ENCODE data around the gene NDRG2. TPM values are rescaled to one million over a fixed set of nuclear protein-coding genes. Genes with fewer than 3 reads are reported as not detected.

Gene NDRG2
- polyA plus RNA-seq, 4 donors, result 146 to 184 (median 175) TPM

DNA sequence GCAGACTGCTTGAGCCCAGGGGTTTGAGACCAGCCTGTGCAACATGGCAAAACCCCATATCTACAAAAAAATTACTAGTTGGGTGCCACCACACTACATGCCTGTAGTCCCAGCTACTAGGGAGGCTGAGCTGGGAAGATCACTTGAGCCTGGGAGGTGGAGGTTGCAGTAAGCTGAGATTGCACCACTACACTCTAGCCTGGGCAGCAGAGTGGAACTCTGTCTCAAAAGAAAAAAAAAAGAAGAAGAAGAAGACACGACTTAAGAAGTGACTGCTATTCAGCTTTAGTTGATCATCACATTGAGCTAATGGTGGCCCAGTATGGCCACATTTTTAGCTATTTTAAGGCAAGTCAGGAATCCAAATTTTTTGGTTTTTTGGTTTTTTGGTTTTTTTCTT, 44.0 kb downstream of the NDRG2 start:
- no peak for DNase-seq (ENCODE audit: low read depth in 4 of 4, low spot score in 3 of 4)

DNA sequence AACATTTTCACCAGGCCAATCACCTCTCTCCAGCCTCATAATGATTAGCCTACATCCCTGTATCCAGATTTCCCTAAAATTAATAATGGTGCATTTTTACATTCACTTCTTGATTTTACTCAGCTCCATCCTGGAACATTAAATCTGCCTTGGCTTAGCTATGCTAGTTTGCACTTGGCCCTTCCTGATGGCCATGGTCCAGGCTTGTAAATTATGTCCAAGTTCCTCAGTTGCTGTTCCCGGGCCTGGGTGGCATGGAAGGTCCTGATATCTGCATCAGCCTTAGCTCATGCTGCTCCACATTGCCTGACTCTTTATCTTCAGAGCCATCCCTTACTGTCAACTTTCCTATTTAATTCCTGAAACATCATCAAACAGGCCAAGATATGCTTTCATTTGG, 46.2 kb downstream of the NDRG2 start:
- no peak for DNase-seq (ENCODE audit: low read depth in 4 of 4, low spot score in 3 of 4)

DNA sequence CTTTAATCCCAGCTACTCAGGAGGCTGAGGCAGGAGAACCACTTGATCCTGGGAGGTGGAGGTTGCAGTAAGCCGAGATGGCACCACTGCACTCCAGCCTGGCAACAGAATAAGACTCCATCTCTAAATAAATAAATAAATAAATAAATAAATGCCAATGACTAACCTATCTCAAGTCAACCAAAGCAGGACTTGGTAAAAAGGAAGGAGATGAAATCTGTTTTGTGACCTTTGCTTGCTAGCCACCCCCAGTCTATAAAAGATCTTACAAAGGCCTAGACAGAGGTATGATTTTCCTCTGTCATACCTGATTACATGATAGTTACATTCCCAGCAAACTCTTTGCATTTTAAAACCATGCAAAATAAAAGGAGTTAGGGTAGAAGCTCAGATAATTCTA, 48.6 kb downstream of the NDRG2 start:
- DNase-seq (ENCODE audit: low read depth in 4 of 4, low spot score in 3 of 4), result no peak

DNA sequence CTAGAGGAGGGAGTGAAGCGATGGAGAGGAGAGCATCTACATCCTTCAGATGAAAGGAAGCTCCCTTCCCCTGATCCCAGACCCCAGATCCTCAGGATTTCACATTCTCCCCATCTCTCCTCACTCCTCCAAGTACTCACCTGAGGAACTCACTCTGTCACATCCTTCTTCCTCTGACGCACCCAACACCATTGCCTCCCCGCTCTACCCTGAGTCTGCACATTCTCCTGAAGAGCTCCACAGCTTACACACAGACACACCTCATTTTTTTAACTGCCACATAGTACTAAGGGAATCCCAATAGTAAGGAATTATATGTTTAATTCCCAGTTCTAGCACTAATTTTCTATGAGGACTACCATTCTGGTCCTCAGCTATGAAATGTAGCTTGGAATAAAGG, 51.4 kb downstream of the NDRG2 start:
- DNase-seq (ENCODE audit: low read depth in 4 of 4, low spot score in 3 of 4), result no peak

DNA sequence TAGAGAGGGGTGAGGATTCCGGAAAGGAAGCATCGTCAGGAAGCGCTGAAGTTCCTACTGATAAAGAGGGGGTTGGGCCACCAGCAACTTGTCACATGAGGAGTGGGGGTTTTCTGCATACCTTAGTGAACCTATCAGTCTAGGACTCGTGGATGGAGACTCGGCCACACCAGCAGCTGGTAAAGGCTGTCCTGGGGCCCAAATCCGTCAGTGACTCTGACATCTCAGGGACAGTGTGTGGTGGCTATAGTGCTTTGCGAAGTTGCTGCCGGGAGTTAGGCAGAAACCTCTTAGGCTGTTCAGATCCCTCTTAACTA, 53.2 kb downstream of the NDRG2 start:
- DNase-seq (ENCODE audit: low read depth in 4 of 4, low spot score in 3 of 4), result no peak

DNA sequence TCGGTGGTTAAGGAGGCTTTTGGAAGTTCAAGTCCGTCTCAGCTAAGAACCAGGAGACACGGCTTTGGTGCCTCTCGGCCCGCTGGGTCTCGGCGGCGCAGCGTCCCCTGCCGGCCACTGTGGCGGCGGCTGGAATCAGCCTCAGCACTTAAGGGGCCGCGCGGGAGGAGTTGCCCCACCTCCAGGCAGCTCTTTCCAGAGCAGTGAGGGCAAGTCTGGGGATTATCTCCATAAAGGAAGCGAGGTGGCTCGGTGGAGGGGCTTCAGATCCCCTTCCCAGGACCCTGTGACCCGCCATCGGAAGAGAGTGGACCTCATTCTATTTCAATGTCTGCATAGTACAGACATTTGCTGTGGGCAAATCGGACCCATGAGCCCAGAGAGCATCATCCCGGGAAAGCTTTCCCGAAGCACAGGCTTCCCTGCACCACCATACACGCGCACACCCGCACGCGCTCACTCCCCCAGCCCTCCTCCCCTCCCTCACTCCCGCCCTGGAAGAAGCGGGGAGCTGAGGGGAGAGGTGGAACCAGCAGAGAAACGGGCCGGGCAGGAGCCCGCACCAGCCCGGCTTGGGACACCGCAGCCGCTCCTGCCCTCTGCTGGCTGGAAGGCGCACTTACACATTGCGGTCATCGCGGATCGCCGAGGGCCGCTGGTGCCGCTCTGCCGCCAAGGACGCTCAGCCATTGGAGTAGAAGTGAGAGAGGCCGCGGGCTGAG, 53.7 kb downstream of the NDRG2 start:
- peak; percentile 67 to 83 (median 72) for DNase-seq (ENCODE audit: low read depth in 4 of 4, low spot score in 3 of 4)

DNA sequence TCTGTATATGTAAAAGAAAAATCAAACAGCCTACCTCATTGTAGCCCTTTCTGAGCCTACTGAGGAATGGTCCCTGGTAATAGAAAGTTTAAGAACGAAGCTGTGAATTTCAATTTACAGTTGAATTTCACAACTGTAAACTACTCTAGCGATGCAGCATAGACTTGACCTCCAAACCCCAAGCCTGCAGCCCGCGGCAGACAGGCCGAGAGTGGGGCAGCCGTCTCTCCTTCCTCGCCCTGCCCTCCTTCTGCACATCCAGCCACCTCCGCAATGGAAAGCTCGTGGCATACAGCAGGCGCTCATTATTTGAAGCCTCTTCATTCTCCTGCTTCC, 54.2 kb downstream of the NDRG2 start:
- no peak for DNase-seq (ENCODE audit: low read depth in 4 of 4, low spot score in 3 of 4)

DNA sequence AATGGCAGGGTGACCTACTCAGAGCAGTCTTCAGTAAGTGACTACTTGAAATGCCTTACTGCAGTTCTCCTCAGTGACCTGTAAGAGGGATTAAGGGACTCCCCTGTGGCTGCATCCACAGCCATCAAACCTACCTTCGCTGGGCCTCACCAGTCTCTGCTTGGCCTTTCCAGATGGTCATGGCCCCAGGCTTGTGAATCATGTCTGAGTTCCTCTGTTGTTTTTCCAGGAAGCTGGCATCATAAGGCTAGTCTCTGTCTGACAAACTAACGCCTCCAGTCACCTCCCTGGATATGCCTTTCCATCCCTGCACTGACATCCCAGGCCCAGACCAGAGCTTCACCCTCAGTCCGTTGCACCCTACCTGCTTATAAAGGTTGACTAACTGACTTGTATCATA, 55.5 kb downstream of the NDRG2 start:
- no peak for DNase-seq (ENCODE audit: low read depth in 4 of 4, low spot score in 3 of 4)

Other genes starting within 250 kb of the NDRG2 start
- 1 to 10 TPM; 5.9 to 8.1 (median 6.4) TPM for gene RNASE6, start 243.8 kb downstream of the NDRG2 start, polyA plus RNA-seq (ENCODE audit: insufficient read length in 4 of 4)
- 100 to 1,000 TPM; 164 to 175 (median 169) TPM for gene RNASE1, start 222.2 kb downstream of the NDRG2 start, polyA plus RNA-seq (ENCODE audit: insufficient read length in 4 of 4)
- gene RNASE3, start 133.7 kb downstream of the NDRG2 start, polyA plus RNA-seq (ENCODE audit: insufficient read length in 4 of 4), result under 1 TPM in 3 of 4 donors, not detected in 1; 0.35 to 0.82 (median 0.64) TPM
- gene RNASE2, start 69.6 kb downstream of the NDRG2 start, polyA plus RNA-seq (ENCODE audit: insufficient read length in 4 of 4), result 1 to 10 TPM in 2 of 4 donors, under 1 TPM in 2; 0.65 to 1.9 (median 0.97) TPM
- gene METTL17, start 35.1 kb downstream of the NDRG2 start, polyA plus RNA-seq (ENCODE audit: insufficient read length in 4 of 4), result 10 to 100 TPM; 78.3 to 81.5 (median 80.5) TPM
- gene SLC39A2, start 25.8 kb downstream of the NDRG2 start, polyA plus RNA-seq (ENCODE audit: insufficient read length in 4 of 4), result 1 to 10 TPM; 1.2 to 2.4 (median 1.7) TPM
- 1 to 10 TPM; 1.9 to 4.8 (median 3.7) TPM for gene TPPP2, start 5.2 kb upstream of the NDRG2 start, polyA plus RNA-seq (ENCODE audit: insufficient read length in 4 of 4)
- under 1 TPM; 0.28 to 0.64 (median 0.41) TPM for gene RNASE13, start 9.7 kb upstream of the NDRG2 start, polyA plus RNA-seq (ENCODE audit: insufficient read length in 4 of 4)
- gene RNASE7, start 17.3 kb upstream of the NDRG2 start, polyA plus RNA-seq (ENCODE audit: insufficient read length in 4 of 4), result under 1 TPM; 0.55 to 0.91 (median 0.74) TPM
- gene RNASE8, start 32.8 kb upstream of the NDRG2 start, polyA plus RNA-seq (ENCODE audit: insufficient read length in 4 of 4), result not detected
- gene ARHGEF40, start 45.2 kb upstream of the NDRG2 start, polyA plus RNA-seq (ENCODE audit: insufficient read length in 4 of 4), result 10 to 100 TPM; 71.5 to 85.4 (median 78.9) TPM
- gene ZNF219, start 73.6 kb upstream of the NDRG2 start, polyA plus RNA-seq (ENCODE audit: insufficient read length in 4 of 4), result 10 to 100 TPM; 23.3 to 37.0 (median 26.5) TPM
- gene TMEM253, start 76.0 kb upstream of the NDRG2 start, polyA plus RNA-seq (ENCODE audit: insufficient read length in 4 of 4), result 1 to 10 TPM in 3 of 4 donors, under 1 TPM in 1; 0.91 to 1.7 (median 1.1) TPM
- under 1 TPM in 3 of 4 donors, not detected in 1; 0.01 to 0.05 (median 0.03) TPM for gene OR5AU1, start 131.0 kb upstream of the NDRG2 start, polyA plus RNA-seq (ENCODE audit: insufficient read length in 4 of 4)
- 100 to 1,000 TPM; 905 to 979 (median 962) TPM for gene HNRNPC, start 244.4 kb upstream of the NDRG2 start, polyA plus RNA-seq (ENCODE audit: insufficient read length in 4 of 4)

Data from right renal pelvis (tissue), 4 donors.